ENCODE measurements around the gene ZNF613. TPM values are rescaled to one million over a fixed set of nuclear protein-coding genes. Genes with fewer than 3 reads are reported as not detected.

Gene ZNF613
- total and polyA plus RNA-seq, 2 of the 13 experiments (the other 11 are each of a cell fraction or from before 2014, with no cell fraction given): 3.6 to 8.3 TPM

- TF ChIP-seq ZNF280B (CRISPR knock-in tag; IDR thresholded peaks at IDR 0.05; ENCODE audit: borderline replicate concordance): no peak
- TF ChIP-seq EEA1 (CRISPR knock-in tag; IDR thresholded peaks at IDR 0.05; ENCODE audit: borderline replicate concordance): no peak
- TF ChIP-seq BORCS8-MEF2B (CRISPR knock-in tag; IDR thresholded peaks at IDR 0.05): no peak
- TF ChIP-seq ZNF362 (CRISPR knock-in tag; IDR thresholded peaks at IDR 0.05; ENCODE audit: borderline replicate concordance): no peak
- TF ChIP-seq SYNCRIP (IDR thresholded peaks at IDR 0.05; ENCODE audit: insufficient read depth, low read depth, low read length): no peak
- TF ChIP-seq ERF (CRISPR knock-in tag; IDR thresholded peaks at IDR 0.05): peak; percentile 60
- TF ChIP-seq ETV6 (CRISPR knock-in tag; conservative IDR thresholded peaks at IDR 0.05): no peak
- TF ChIP-seq MTA3 (CRISPR knock-in tag; IDR thresholded peaks at IDR 0.05): no peak
- TF ChIP-seq CREM (IDR thresholded peaks at IDR 0.05): peak; percentile 86
- TF ChIP-seq CREM (CRISPR knock-in tag; IDR thresholded peaks at IDR 0.05): no peak
- 0 out of 2 replicates have a peak, but pooled peaks have one; percentile 16 for TF ChIP-seq IKZF5 (CRISPR knock-in tag; IDR thresholded peaks at IDR 0.05)
- TF ChIP-seq YEATS2 (CRISPR knock-in tag; IDR thresholded peaks at IDR 0.05; ENCODE audit: borderline replicate concordance): peak; percentile 44; the same call in 1 of the 2 replicates
- 0 out of 2 replicates have a peak, but pooled peaks have one; percentile 56 for TF ChIP-seq ZNF891 (CRISPR knock-in tag; IDR thresholded peaks at IDR 0.05)
- TF ChIP-seq PLRG1 (conservative IDR thresholded peaks at IDR 0.05): no peak
- TF ChIP-seq ZNF780A (CRISPR knock-in tag; IDR thresholded peaks at IDR 0.05): no peak
- TF ChIP-seq ATF2 (CRISPR knock-in tag; IDR thresholded peaks at IDR 0.05): 0 out of 2 replicates have a peak, but pooled peaks have one; percentile 45
- 0 out of 2 replicates have a peak, but pooled peaks have one; percentile 42 for TF ChIP-seq ZNF251 (CRISPR knock-in tag; IDR thresholded peaks at IDR 0.05)
- peak; percentile 100 for TF ChIP-seq YY1 (IDR thresholded peaks at IDR 0.05; ENCODE audit: insufficient read depth, insufficient replicate concordance, low read depth, low read length)
- TF ChIP-seq RNF2 (conservative IDR thresholded peaks at IDR 0.05; ENCODE audit: low read depth): no peak
- 0 out of 2 replicates have a peak, but pooled peaks have one; percentile 26 for TF ChIP-seq E2F1 (CRISPR knock-in tag; IDR thresholded peaks at IDR 0.05)
Observed at GRCh38 chr19:51904331-51905165, 22.7 kb upstream of the ZNF613 start, which contains the start of gene ZNF649 (continued).
